SJSA1 (cell line): ENCODE measurements around the gene UBE3D. TPM values are rescaled to one million over a fixed set of nuclear protein-coding genes. Genes with fewer than 3 reads are reported as not detected.
"Not testable (repeated sequence)": the region's sequence is repeated elsewhere in the genome, so short reads cannot be mapped to it uniquely, and the experiment has no call there.

Experiments used
- DNase-seq, 2 experiments: peaks; one replicate each; pipeline ENCODE4 v3.0.0-alpha.2; 2015 to 2020; ENCODE audit warnings: low spot score in 2 of 2, low read depth in 1 of 2
- H3K27ac ChIP-seq: fragments of 250-450 bp; sonication (Bioruptor Pico); 2 replicates; pipeline ENCODE4 v1.5.1; 2020; ENCODE audit warnings: mild to moderate bottlenecking, moderate library complexity
- H3K27me3 ChIP-seq: fragments of 250-450 bp; sonication (Bioruptor Pico); replicated peaks from 2 replicates; pipeline ENCODE4 v1.5.1; 2020; ENCODE audit warnings: mild to moderate bottlenecking, moderate library complexity
- H3K36me3 ChIP-seq: fragments of 250-450 bp; sonication (Bioruptor Pico); 2 replicates; pipeline ENCODE4 v1.5.1; 2020; ENCODE audit warnings: mild to moderate bottlenecking
- H3K4me1 ChIP-seq: fragments of 250-450 bp; sonication (Bioruptor Pico); replicated peaks from 2 replicates; pipeline ENCODE4 v1.6.1; 2021; ENCODE audit warnings: mild to moderate bottlenecking
- H3K4me3 ChIP-seq: fragments of 250-450 bp; sonication (Bioruptor Pico); 2 replicates; pipeline ENCODE4 v1.5.1; 2020; ENCODE audit warnings: mild to moderate bottlenecking
- H3K9me3 ChIP-seq: fragments of 250-450 bp; sonication (Bioruptor Pico); replicated peaks from 2 replicates; pipeline ENCODE4 v1.5.1; 2020; ENCODE audit warnings: mild to moderate bottlenecking
- total RNA-seq: library from RNA; depleted of rRNA; stranded (reverse); fragments of >200 nt; shearing (Covaris generic); gene quantifications from 2 replicates; pipeline ENCODE4 v1.2.3, GENCODE V29; 2014

Gene UBE3D
- total RNA-seq, 1 experiment from 2014 or later, result 6.9 TPM

GRCh38 chr6:83042467-83043053 lies 23.1 kb downstream of the UBE3D start:
- DNase-seq, result no peak
- no peaks in the 10 kb centered on the region for H3K27me3 ChIP-seq
- H3K4me3 ChIP-seq, result no peak overlapping the region
- 0 out of 2 replicates have a peak, but pooled peaks cover 4% of the 10 kb centered on the region for H3K36me3 ChIP-seq
- no peaks in the 10 kb centered on the region for H3K4me1 ChIP-seq
- H3K27ac ChIP-seq, result no peak overlapping the region
- H3K9me3 ChIP-seq, result no peaks in the 10 kb centered on the region

- DNase-seq, result no peak
These were observed 27.4 kb downstream of the UBE3D start for GRCh38 chr6:83038246-83038645.

GRCh38 chr6:83031689-83032088 lies 34.0 kb downstream of the UBE3D start:
- DNase-seq, result no peak
- H3K36me3 ChIP-seq, result peaks cover 9% of the 10 kb centered on the region
- H3K27ac ChIP-seq, result no peak overlapping the region
- no peaks in the 10 kb centered on the region for H3K27me3 ChIP-seq
- H3K4me1 ChIP-seq, result no peaks in the 10 kb centered on the region
- no peak overlapping the region for H3K4me3 ChIP-seq
- H3K9me3 ChIP-seq, result 0 out of 2 replicates have a peak, but pooled peaks cover 7% of the 10 kb centered on the region

More at GRCh38 chr6:83038246-83038645, 27.4 kb downstream of the UBE3D start:
- Histone ChIP-seq H3K4me1 (no peaks in the 10 kb centered on the region), H3K27me3 (no peaks in the 10 kb centered on the region), H3K36me3 (no peaks in the 10 kb centered on the region), H3K4me3 (no peak overlapping the region), H3K9me3 (no peaks in the 10 kb centered on the region), H3K27ac (no peak overlapping the region)

GRCh38 chr6:83019741-83020140 lies 45.9 kb downstream of the UBE3D start:
- no peak overlapping the region for H3K27ac ChIP-seq
- peaks cover 14% of the 10 kb centered on the region; the same call in 1 of the 2 replicates for H3K36me3 ChIP-seq
- H3K4me1 ChIP-seq, result no peaks in the 10 kb centered on the region
- H3K4me3 ChIP-seq, result no peak overlapping the region
- H3K9me3 ChIP-seq, result no peaks in the 10 kb centered on the region
- no peaks in the 10 kb centered on the region for H3K27me3 ChIP-seq
- no peak for DNase-seq

GRCh38 chr6:83011131-83011530 lies 54.5 kb downstream of the UBE3D start:
- not testable (repeated sequence) for H3K27ac ChIP-seq, H3K4me3 ChIP-seq, H3K9me3 ChIP-seq, H3K27me3 ChIP-seq, DNase-seq, H3K36me3 ChIP-seq, H3K4me1 ChIP-seq

GRCh38 chr6:83008626-83009025 lies 57.0 kb downstream of the UBE3D start:
- Histone ChIP-seq H3K9me3 (no peaks in the 10 kb centered on the region), H3K4me3 (no peak overlapping the region), H3K4me1 (no peaks in the 10 kb centered on the region), H3K27me3 (no peaks in the 10 kb centered on the region), H3K36me3 (no peaks in the 10 kb centered on the region), H3K27ac (no peak overlapping the region)
- DNase-seq, result no peak

- no peak for DNase-seq
These were observed 59.3 kb downstream of the UBE3D start for GRCh38 chr6:83006270-83006905.

GRCh38 chr6:82996156-82996555 lies 69.5 kb downstream of the UBE3D start:
- Histone ChIP-seq H3K27ac (no peak overlapping the region), H3K27me3 (no peaks in the 10 kb centered on the region), H3K4me1 (no peaks in the 10 kb centered on the region), H3K36me3 (no peaks in the 10 kb centered on the region), H3K4me3 (no peak overlapping the region), H3K9me3 (no peaks in the 10 kb centered on the region)
- DNase-seq, result no peak

More at GRCh38 chr6:83006270-83006905, 59.3 kb downstream of the UBE3D start:
- no peak overlapping the region for H3K27ac ChIP-seq
- H3K27me3 ChIP-seq, result no peaks in the 10 kb centered on the region
- no peaks in the 10 kb centered on the region for H3K4me1 ChIP-seq
- H3K4me3 ChIP-seq, result no peak overlapping the region
- no peaks in the 10 kb centered on the region for H3K36me3 ChIP-seq
- no peaks in the 10 kb centered on the region for H3K9me3 ChIP-seq

GRCh38 chr6:82995066-82995465 lies 70.6 kb downstream of the UBE3D start:
- no peak overlapping the region for H3K27ac ChIP-seq
- peaks cover 9% of the 10 kb centered on the region for H3K4me1 ChIP-seq
- H3K36me3 ChIP-seq, result no peaks in the 10 kb centered on the region
- H3K9me3 ChIP-seq, result no peaks in the 10 kb centered on the region
- H3K4me3 ChIP-seq, result no peak overlapping the region
- DNase-seq, result no peak
- H3K27me3 ChIP-seq, result no peaks in the 10 kb centered on the region

GRCh38 chr6:82989736-82990290 lies 75.8 kb downstream of the UBE3D start:
- Histone ChIP-seq H3K4me3 (no peak overlapping the region), H3K4me1 (peaks cover 9% of the 10 kb centered on the region), H3K9me3 (no peaks in the 10 kb centered on the region), H3K27ac (no peak overlapping the region), H3K36me3 (no peaks in the 10 kb centered on the region), H3K27me3 (no peaks in the 10 kb centered on the region)
- peak in 1 of 2 experiments; percentile 8 for DNase-seq

GRCh38 chr6:82988930-82989351 lies 76.7 kb downstream of the UBE3D start:
- no peak for DNase-seq
- peaks cover 9% of the 10 kb centered on the region for H3K4me1 ChIP-seq

GRCh38 chr6:82987951-82988350 lies 77.7 kb downstream of the UBE3D start:
- DNase-seq, result no peak
- Histone ChIP-seq H3K4me3 (no peak overlapping the region), H3K36me3 (no peaks in the 10 kb centered on the region), H3K27me3 (no peaks in the 10 kb centered on the region), H3K4me1 (peaks cover 9% of the 10 kb centered on the region), H3K27ac (no peak overlapping the region), H3K9me3 (no peaks in the 10 kb centered on the region)

More at GRCh38 chr6:82988930-82989351, 76.7 kb downstream of the UBE3D start:
- Histone ChIP-seq H3K27ac (no peak overlapping the region), H3K36me3 (no peaks in the 10 kb centered on the region), H3K27me3 (no peaks in the 10 kb centered on the region), H3K4me3 (no peak overlapping the region), H3K9me3 (no peaks in the 10 kb centered on the region)

- Histone ChIP-seq H3K27ac (no peak overlapping the region), H3K9me3 (no peaks in the 10 kb centered on the region), H3K4me1 (peaks cover 9% of the 10 kb centered on the region), H3K36me3 (no peaks in the 10 kb centered on the region), H3K27me3 (no peaks in the 10 kb centered on the region), H3K4me3 (no peak overlapping the region)
- DNase-seq, result no peak
These were observed 78.2 kb downstream of the UBE3D start for GRCh38 chr6:82987416-82987815.

- Histone ChIP-seq H3K27ac (no peak overlapping the region), H3K9me3 (no peaks in the 10 kb centered on the region), H3K36me3 (no peaks in the 10 kb centered on the region), H3K27me3 (no peaks in the 10 kb centered on the region), H3K4me3 (no peak overlapping the region), H3K4me1 (no peaks in the 10 kb centered on the region; the same call in 1 of the 2 replicates)
- DNase-seq, result no peak
These were observed 80.9 kb downstream of the UBE3D start for GRCh38 chr6:82984720-82985119.
